Ishikawa (cell line): ENCODE results near the gene AHSP.

Experiments
- CEBPB ChIP-seq: IDR thresholded peaks from 2 replicates; pipeline ENCODE4 v1.6.1; 2012
- CREB1 ChIP-seq: IDR thresholded peaks from 2 replicates; pipeline ENCODE4 v1.6.1; 2012; ENCODE audit warnings: low read depth
- EGR1 ChIP-seq: IDR thresholded peaks from 2 replicates; pipeline ENCODE4 v1.6.1; 2012
- EP300 ChIP-seq: IDR thresholded peaks from 2 replicates; pipeline ENCODE4 v1.6.1; 2012; ENCODE audit warnings: borderline replicate concordance
- FOXM1 ChIP-seq: IDR thresholded peaks from 2 replicates; pipeline ENCODE4 v1.6.1; 2012; ENCODE audit warnings: low read depth, borderline replicate concordance
- MAX ChIP-seq: IDR thresholded peaks from 2 replicates; pipeline ENCODE4 v1.6.1; 2012
- NFIC ChIP-seq: IDR thresholded peaks from 2 replicates; pipeline ENCODE4 v1.6.1; 2012
- RAD21 ChIP-seq: IDR thresholded peaks from 2 replicates; pipeline ENCODE4 v1.6.1; 2012; ENCODE audit warnings: low read depth
- REST ChIP-seq: IDR thresholded peaks from 2 replicates; pipeline ENCODE4 v1.6.1; 2012; ENCODE audit warnings: low read depth, mild to moderate bottlenecking
- TAF1 ChIP-seq: IDR thresholded peaks from 2 replicates; pipeline ENCODE4 v1.6.1; 2012; ENCODE audit warnings: low read depth, mild to moderate bottlenecking
- TCF12 ChIP-seq: IDR thresholded peaks from 2 replicates; pipeline ENCODE4 v1.6.1; 2012; ENCODE audit warnings: low read depth
- TEAD4 ChIP-seq: IDR thresholded peaks from 2 replicates; pipeline ENCODE4 v1.6.1; 2012
- USF1 ChIP-seq: IDR thresholded peaks from 2 replicates; pipeline ENCODE4 v1.6.1; 2012
- YY1 ChIP-seq: IDR thresholded peaks from 2 replicates; pipeline ENCODE4 v1.6.1; 2012; ENCODE audit warnings: low read depth
- ZBTB7A ChIP-seq: IDR thresholded peaks from 2 replicates; pipeline ENCODE4 v1.6.1; 2012; ENCODE audit warnings: low read depth

Gene AHSP

GRCh38 chr16:31480851-31481536 is 46.7 kb upstream of the AHSP start:
- TF ChIP-seq TEAD4, result no peak
- TF ChIP-seq RAD21, result no peak
- no peak for TF ChIP-seq TCF12
- no peak for TF ChIP-seq EGR1
- no peak for TF ChIP-seq FOXM1
- TF ChIP-seq MAX, result no peak
- no peak for TF ChIP-seq YY1
- no peak for TF ChIP-seq CREB1
- no peak for TF ChIP-seq TAF1
- no peak for TF ChIP-seq REST
- TF ChIP-seq CEBPB, result no peak
- no peak for TF ChIP-seq NFIC
- TF ChIP-seq EP300, result no peak

- TF ChIP-seq MAX (no peak), FOXM1 (no peak), CEBPB (no peak), USF1 (no peak), YY1 (no peak), EP300 (no peak), TCF12 (no peak), EGR1 (no peak), TAF1 (no peak), CREB1 (no peak), NFIC (no peak), RAD21 (no peak)
Observed at GRCh38 chr16:31483081-31483480, 44.6 kb upstream of the AHSP start, which contains the start of gene SLC5A2. Gene SLC5A2, plus strand, starts transcription at chr16:31483123. Its CDS starts 14 bp downstream, at chr16:31483137.

- TF ChIP-seq REST, result no peak
- no peak for TF ChIP-seq EGR1
- TF ChIP-seq MAX, result no peak
- no peak for TF ChIP-seq ZBTB7A
- TF ChIP-seq YY1, result no peak
- no peak for TF ChIP-seq TAF1
- no peak for TF ChIP-seq EP300
- TF ChIP-seq USF1, result no peak
- no peak for TF ChIP-seq TEAD4
- no peak for TF ChIP-seq RAD21
- no peak for TF ChIP-seq NFIC
- no peak for TF ChIP-seq CEBPB
- no peak for TF ChIP-seq CREB1
- TF ChIP-seq TCF12, result no peak
- no peak for TF ChIP-seq FOXM1
Observed at GRCh38 chr16:31484491-31485171, 43.1 kb upstream of the AHSP start.

- TF ChIP-seq MAX (no peak), REST (no peak), TAF1 (no peak), EP300 (no peak), USF1 (no peak), ZBTB7A (no peak), CREB1 (no peak), TCF12 (no peak), CEBPB (no peak), YY1 (no peak), EGR1 (no peak), FOXM1 (no peak)
Observed at GRCh38 chr16:31485571-31485970, 42.1 kb upstream of the AHSP start.
